BLaER1 treated with 17β-estradiol and CSF1 and Interleukin-3, amounts not matched to agents 10 nM and 100 nM (cell line): Measurements from ENCODE around the gene INPP5E.

Source experiments
- H3K27ac ChIP-seq, 11 experiments: shearing (Covaris generic); formaldehyde crosslinking; 2 replicates each; pipeline ENCODE4 v1.8.1; 2022
- H3K27me3 ChIP-seq, 11 experiments: shearing (Covaris generic); formaldehyde crosslinking; 2 replicates each; pipeline ENCODE4 v1.8.1; 2022
- H3K36me3 ChIP-seq, 11 experiments: shearing (Covaris generic); formaldehyde crosslinking; 2 replicates each; pipeline ENCODE4 v1.8.1; 2022
- H3K4me1 ChIP-seq, 10 experiments: shearing (Covaris generic); formaldehyde crosslinking; 2 replicates each; pipeline ENCODE4 v1.8.1; 2022
- H3K4me2 ChIP-seq, 11 experiments: shearing (Covaris generic); formaldehyde crosslinking; 2 replicates each; pipeline ENCODE4 v1.8.1; 2022
- H3K4me3 ChIP-seq, 10 experiments: shearing (Covaris generic); formaldehyde crosslinking; 2 replicates each; pipeline ENCODE4 v1.8.1; 2022
- H3K9ac ChIP-seq, 11 experiments: shearing (Covaris generic); formaldehyde crosslinking; 2 replicates each; pipeline ENCODE4 v1.8.1; 2022
- H3K9me3 ChIP-seq, 11 experiments: shearing (Covaris generic); formaldehyde crosslinking; replicated peaks in 1 of 11; 2 replicates each; pipeline ENCODE4 v1.8.1; 2022
- H4K20me1 ChIP-seq, 11 experiments: shearing (Covaris generic); formaldehyde crosslinking; 2 replicates each; pipeline ENCODE4 v1.8.1; 2022
- Cebpa-rat ChIP-seq, 11 experiments: shearing (Covaris generic); IDR thresholded peaks; 2 replicates each; pipeline ENCODE4 v1.8.1; 2022

The INPP5E gene

GRCh38 chr9:136456258-136456657 lies 16.6 kb upstream of the INPP5E start:
- no peaks in the 10 kb centered on the region for H3K27me3 ChIP-seq
- no peak overlapping the region for H3K27ac ChIP-seq

GRCh38 chr9:136455043-136456002 lies 15.7 kb upstream of the INPP5E start:
- Histone ChIP-seq H3K9ac (peak overlapping the region in 9 of 11 experiments; percentile 22 to 72 (median 54); a peak in 16 of 22 replicates), H3K4me3 (no peak overlapping the region), H3K27me3 (no peaks in the 10 kb centered on the region), H3K27ac (peak overlapping the region in 7 of 11 experiments; percentile 40 to 69 (median 53); a peak in 13 of 22 replicates), H3K4me2 (peak overlapping the region; percentile 30 to 94 (median 85); a peak in 20 of 22 replicates), H3K4me1 (peaks cover 19 to 61% (median 55%) of the 10 kb centered on the region in 10 experiments), H3K9me3 (no peaks in the 10 kb centered on the region), H4K20me1 (peaks cover 50 to 100% (median 80%) of the 10 kb centered on the region in 11 experiments), H3K36me3 (peaks cover 86 to 100% (median 94%) of the 10 kb centered on the region in 11 experiments)
- no peak for TF ChIP-seq Cebpa-rat (IDR thresholded peaks at IDR 0.05)

More at GRCh38 chr9:136456258-136456657, 16.6 kb upstream of the INPP5E start:
- Histone ChIP-seq H4K20me1 (peaks cover 48 to 99% (median 78%) of the 10 kb centered on the region in 11 experiments; a peak in 21 of 22 replicates), H3K36me3 (peaks cover 86 to 100% (median 94%) of the 10 kb centered on the region in 11 experiments), H3K4me2 (no peak overlapping the region), H3K9ac (no peak overlapping the region), H3K4me1 (peaks cover 17 to 51% (median 47%) of the 10 kb centered on the region in 10 experiments), H3K9me3 (no peaks in the 10 kb centered on the region), H3K4me3 (no peak overlapping the region)
- no peak for TF ChIP-seq Cebpa-rat (IDR thresholded peaks at IDR 0.05)

- H3K9ac ChIP-seq = peak overlapping the region in 10 of 11 experiments; percentile 13 to 72 (median 52); a peak in 16 of 22 replicates
- no peaks in the 10 kb centered on the region for H3K27me3 ChIP-seq
- peaks cover 57 to 100% (median 88%) of the 10 kb centered on the region in 11 experiments for H4K20me1 ChIP-seq
- H3K9me3 ChIP-seq = no peaks in the 10 kb centered on the region
- H3K27ac ChIP-seq = peak overlapping the region in 8 of 11 experiments; percentile 37 to 69 (median 50); a peak in 15 of 22 replicates
- no peak overlapping the region for H3K4me3 ChIP-seq
- no peak for TF ChIP-seq Cebpa-rat (IDR thresholded peaks at IDR 0.05)
- H3K36me3 ChIP-seq = peaks cover 86 to 100% (median 95%) of the 10 kb centered on the region in 11 experiments
- H3K4me1 ChIP-seq = peaks cover 19 to 68% (median 65%) of the 10 kb centered on the region in 10 experiments
- H3K4me2 ChIP-seq = peak overlapping the region; percentile 16 to 94 (median 85)
Observed at GRCh38 chr9:136454026-136454796, 14.6 kb upstream of the INPP5E start.

GRCh38 chr9:136453326-136453725 lies 13.7 kb upstream of the INPP5E start:
- H3K9me3 ChIP-seq = no peaks in the 10 kb centered on the region
- H3K27ac ChIP-seq = no peak overlapping the region
- peaks cover 19 to 77% (median 74%) of the 10 kb centered on the region in 10 experiments for H3K4me1 ChIP-seq
- H3K27me3 ChIP-seq = no peaks in the 10 kb centered on the region
- 0 out of 22 replicates have a peak overlapping the region, but pooled peaks of 1 of the 11 experiments have one; percentile 72 for H3K9ac ChIP-seq
- H3K4me2 ChIP-seq = peak overlapping the region in 8 of 11 experiments; percentile 82 to 94 (median 87); a peak in 15 of 22 replicates
- no peak for TF ChIP-seq Cebpa-rat (IDR thresholded peaks at IDR 0.05)
- H3K4me3 ChIP-seq = no peak overlapping the region
- peaks cover 66 to 100% (median 97%) of the 10 kb centered on the region in 11 experiments for H4K20me1 ChIP-seq
- peaks cover 86 to 100% (median 95%) of the 10 kb centered on the region in 11 experiments for H3K36me3 ChIP-seq

GRCh38 chr9:136451221-136451877 lies 11.7 kb upstream of the INPP5E start:
- no peaks in the 10 kb centered on the region for H3K9me3 ChIP-seq
- H3K27me3 ChIP-seq = no peaks in the 10 kb centered on the region
- peak in 3 of 11 experiments; percentile 49 to 51 (median 50); a peak in 4 of 22 replicates for TF ChIP-seq Cebpa-rat (IDR thresholded peaks at IDR 0.05)
- H3K4me3 ChIP-seq = peak overlapping the region in 6 of 10 experiments; percentile 4 to 47 (median 33); a peak in 9 of 20 replicates
- peaks cover 84 to 100% (median 95%) of the 10 kb centered on the region in 11 experiments for H3K36me3 ChIP-seq
- H3K4me1 ChIP-seq = peaks cover 19 to 96% (median 93%) of the 10 kb centered on the region in 10 experiments
- H3K9ac ChIP-seq = peak overlapping the region in 9 of 11 experiments; percentile 4 to 64 (median 45); a peak in 14 of 22 replicates
- peak overlapping the region in 8 of 11 experiments; percentile 3 to 57 (median 20); a peak in 10 of 22 replicates for H3K27ac ChIP-seq
- H4K20me1 ChIP-seq = peaks cover 75 to 100% (median 99%) of the 10 kb centered on the region in 11 experiments
- H3K4me2 ChIP-seq = peak overlapping the region; percentile 31 to 96 (median 88); a peak in 21 of 22 replicates

GRCh38 chr9:136448655-136449054 lies 9.0 kb upstream of the INPP5E start:
- Histone ChIP-seq H4K20me1 (peaks cover 71 to 100% (median 98%) of the 10 kb centered on the region in 11 experiments), H3K9me3 (no peaks in the 10 kb centered on the region), H3K36me3 (peaks cover 85 to 100% (median 95%) of the 10 kb centered on the region in 11 experiments), H3K9ac (peak overlapping the region in 1 of 11 experiments; percentile 4; a peak in 2 of 22 replicates), H3K4me2 (peak overlapping the region in 10 of 11 experiments; percentile 48 to 93 (median 82); a peak in 16 of 22 replicates), H3K27me3 (no peaks in the 10 kb centered on the region), H3K27ac (no peak overlapping the region), H3K4me3 (no peak overlapping the region), H3K4me1 (peaks cover 9 to 90% (median 86%) of the 10 kb centered on the region in 10 experiments)
- no peak for TF ChIP-seq Cebpa-rat (IDR thresholded peaks at IDR 0.05)

- H3K27me3 ChIP-seq = no peaks in the 10 kb centered on the region
- peak overlapping the region; percentile 23 to 93 (median 80); a peak in 20 of 22 replicates for H3K4me2 ChIP-seq
- peak overlapping the region in 2 of 11 experiments; percentile 7 to 21; a peak in 4 of 22 replicates for H3K27ac ChIP-seq
- no peaks in the 10 kb centered on the region for H3K9me3 ChIP-seq
- TF ChIP-seq Cebpa-rat (IDR thresholded peaks at IDR 0.05) = no peak
- peaks cover 83 to 100% (median 95%) of the 10 kb centered on the region in 11 experiments for H3K36me3 ChIP-seq
- peaks cover 17 to 91% (median 86%) of the 10 kb centered on the region in 10 experiments for H3K4me1 ChIP-seq
- H3K4me3 ChIP-seq = peak overlapping the region in 6 of 10 experiments; percentile 2 to 36 (median 6); a peak in 5 of 20 replicates
- peak overlapping the region in 6 of 11 experiments; percentile 21 to 50 (median 28); a peak in 10 of 22 replicates for H3K9ac ChIP-seq
- H4K20me1 ChIP-seq = peaks cover 70 to 100% (median 99%) of the 10 kb centered on the region in 11 experiments
Observed at GRCh38 chr9:136447173-136447778, 7.6 kb upstream of the INPP5E start.
